HG03159 (cell line): ENCODE measurements around the gene MC3R.
A peak's percentile ranks its signal among the peaks of the same experiment; 100 is the strongest.

ENCODE experiments used
- ATAC-seq: cut with Tn5 transposase; IDR thresholded peaks from one replicate; pipeline ENCODE4 v1.9.1; 2021; ENCODE audit warnings: mild to moderate bottlenecking, moderate library complexity; ENCODE audit not compliant: unreplicated experiment

The MC3R gene

GRCh38 chr20:56249244-56249955, 868 bp downstream of the MC3R start:
- peak; percentile 56 for ATAC-seq

GRCh38 chr20:56249956-56250355, 1.4 kb downstream of the MC3R start:
- no peak for ATAC-seq

GRCh38 chr20:56257604-56258003, 9.1 kb downstream of the MC3R start:
- no peak for ATAC-seq

- no peak for ATAC-seq
Measured at GRCh38 chr20:56259948-56260347, 11.4 kb downstream of the MC3R start.

- ATAC-seq = no peak
Measured at GRCh38 chr20:56268536-56268935, 20.0 kb downstream of the MC3R start.

GRCh38 chr20:56271974-56272373, 23.4 kb downstream of the MC3R start:
- ATAC-seq = no peak

- no peak for ATAC-seq
Measured at GRCh38 chr20:56273491-56273890, 25.0 kb downstream of the MC3R start.

GRCh38 chr20:56274156-56274555, 25.6 kb downstream of the MC3R start:
- ATAC-seq = no peak

- ATAC-seq = no peak
Measured at GRCh38 chr20:56278196-56278595, 29.7 kb downstream of the MC3R start.

- no peak for ATAC-seq
Measured at GRCh38 chr20:56285496-56285895, 37.0 kb downstream of the MC3R start.

- no peak for ATAC-seq
Measured at GRCh38 chr20:56289652-56290051, 41.1 kb downstream of the MC3R start.

GRCh38 chr20:56299362-56299761, 50.8 kb downstream of the MC3R start:
- ATAC-seq = no peak
